WI38 (cell line): ENCODE measurements around the gene MAPK1.
"Not testable (repeated sequence)": the region's sequence is repeated elsewhere in the genome, so short reads cannot be mapped to it uniquely, and the experiment has no call there.

ENCODE experiments used
- H3K4me3 ChIP-seq: 2 replicates; pipeline ENCODE4 v1.5.1; 2011; ENCODE audit warnings: low read depth, mild to moderate bottlenecking, control low read depth, low read length
- TF ChIP-seq, protein P1 (sequence below): IDR thresholded peaks from 2 replicates; pipeline ENCODE4 v1.5.1; 2012; ENCODE audit warnings: low read depth, mild to moderate bottlenecking, control low read depth, low read length

Gene MAPK1

DNA sequence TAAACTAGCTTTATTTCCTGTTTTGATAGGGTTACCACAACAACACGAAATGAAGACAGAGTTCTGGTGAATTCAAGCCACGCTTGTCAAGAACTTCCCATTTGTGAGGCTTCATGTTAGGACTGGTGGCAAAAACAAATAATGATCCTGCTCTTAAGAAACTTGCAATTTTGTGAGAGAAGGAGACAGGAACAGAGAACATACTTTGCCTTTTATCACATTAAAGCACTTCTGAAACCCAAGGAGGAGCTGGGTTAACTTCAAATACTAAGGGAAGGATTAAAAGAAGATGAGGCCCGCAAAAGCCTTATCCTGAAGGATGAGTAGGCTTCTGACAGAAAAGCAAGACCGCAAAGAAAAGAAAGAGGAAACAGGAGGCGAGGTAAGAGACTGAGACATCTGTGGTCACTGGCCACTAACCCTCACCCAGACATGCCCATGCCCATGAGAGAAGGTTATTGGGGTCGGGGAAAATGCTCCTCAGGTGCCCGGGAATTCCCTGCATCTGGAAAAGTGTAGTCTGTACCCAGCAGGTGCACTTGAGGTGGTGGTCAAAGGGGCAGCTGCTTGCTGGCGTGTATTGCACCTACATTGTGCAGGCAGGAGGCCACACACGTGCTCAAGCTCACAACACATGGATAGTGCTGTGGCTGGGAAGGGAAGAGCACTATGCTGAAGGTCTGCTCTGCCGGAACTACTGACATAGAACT is 50.5 kb downstream of the MAPK1 start:
- TF ChIP-seq, protein P1, sequence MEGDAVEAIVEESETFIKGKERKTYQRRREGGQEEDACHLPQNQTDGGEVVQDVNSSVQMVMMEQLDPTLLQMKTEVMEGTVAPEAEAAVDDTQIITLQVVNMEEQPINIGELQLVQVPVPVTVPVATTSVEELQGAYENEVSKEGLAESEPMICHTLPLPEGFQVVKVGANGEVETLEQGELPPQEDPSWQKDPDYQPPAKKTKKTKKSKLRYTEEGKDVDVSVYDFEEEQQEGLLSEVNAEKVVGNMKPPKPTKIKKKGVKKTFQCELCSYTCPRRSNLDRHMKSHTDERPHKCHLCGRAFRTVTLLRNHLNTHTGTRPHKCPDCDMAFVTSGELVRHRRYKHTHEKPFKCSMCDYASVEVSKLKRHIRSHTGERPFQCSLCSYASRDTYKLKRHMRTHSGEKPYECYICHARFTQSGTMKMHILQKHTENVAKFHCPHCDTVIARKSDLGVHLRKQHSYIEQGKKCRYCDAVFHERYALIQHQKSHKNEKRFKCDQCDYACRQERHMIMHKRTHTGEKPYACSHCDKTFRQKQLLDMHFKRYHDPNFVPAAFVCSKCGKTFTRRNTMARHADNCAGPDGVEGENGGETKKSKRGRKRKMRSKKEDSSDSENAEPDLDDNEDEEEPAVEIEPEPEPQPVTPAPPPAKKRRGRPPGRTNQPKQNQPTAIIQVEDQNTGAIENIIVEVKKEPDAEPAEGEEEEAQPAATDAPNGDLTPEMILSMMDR, result no peak
- peak overlapping the region; percentile 7 for H3K4me3 ChIP-seq

DNA sequence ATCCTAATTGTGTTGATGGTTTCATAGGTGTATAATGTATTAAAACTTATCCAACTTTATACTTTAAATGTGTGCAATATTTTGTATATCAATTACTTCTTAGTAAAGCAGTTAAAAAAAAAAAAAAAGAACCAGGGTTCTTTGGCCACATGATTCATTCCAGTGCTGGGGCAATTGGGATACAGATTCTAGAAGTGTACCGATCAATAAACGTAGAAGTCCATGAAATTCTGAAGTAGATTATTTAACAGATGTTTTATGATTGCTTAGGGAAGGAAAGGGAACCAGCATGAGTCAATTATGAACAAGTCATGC is 51.0 kb downstream of the MAPK1 start:
- no peak overlapping the region for H3K4me3 ChIP-seq
- TF ChIP-seq, protein P1, result no peak

DNA sequence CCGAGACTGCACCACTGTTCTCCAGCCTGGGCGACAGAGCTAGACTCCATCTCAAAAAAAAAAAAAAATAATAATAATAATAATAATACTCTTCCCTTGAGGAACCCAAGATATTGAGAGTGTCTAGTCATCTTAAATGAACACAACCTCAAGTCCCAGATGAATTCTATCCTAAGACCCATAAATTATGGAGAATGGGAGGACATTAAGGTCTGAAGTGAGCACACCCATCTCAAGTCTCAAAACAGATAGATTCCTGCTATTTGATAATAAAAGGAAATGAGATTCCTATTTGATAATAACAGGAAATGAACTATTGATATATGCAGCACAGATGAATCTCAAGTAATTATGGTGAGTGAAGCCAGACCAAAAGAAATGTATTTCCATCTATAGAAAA is 51.5 kb downstream of the MAPK1 start:
- TF ChIP-seq, protein P1, result no peak
- H3K4me3 ChIP-seq, result no peak overlapping the region

DNA sequence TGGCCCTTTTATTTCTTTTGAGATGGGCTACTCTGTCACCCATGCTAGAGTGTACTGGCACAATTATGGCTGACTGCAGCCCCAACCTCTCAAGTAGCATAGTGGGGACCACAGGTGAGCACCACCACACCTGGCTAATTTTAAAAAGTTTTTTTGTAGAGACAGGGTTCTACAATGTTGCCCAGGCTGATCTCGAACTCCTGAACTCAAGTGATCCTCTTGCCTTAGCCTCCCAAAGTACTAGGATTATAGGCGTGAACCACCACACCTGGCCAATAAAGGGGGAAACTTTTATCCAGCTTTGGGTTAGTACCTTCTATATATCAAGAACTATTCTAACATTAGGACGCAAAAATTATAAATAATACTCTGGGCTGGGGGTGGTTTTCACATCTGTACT is 52.1 kb downstream of the MAPK1 start:
- no peak overlapping the region for H3K4me3 ChIP-seq
- TF ChIP-seq, protein P1, result no peak

DNA sequence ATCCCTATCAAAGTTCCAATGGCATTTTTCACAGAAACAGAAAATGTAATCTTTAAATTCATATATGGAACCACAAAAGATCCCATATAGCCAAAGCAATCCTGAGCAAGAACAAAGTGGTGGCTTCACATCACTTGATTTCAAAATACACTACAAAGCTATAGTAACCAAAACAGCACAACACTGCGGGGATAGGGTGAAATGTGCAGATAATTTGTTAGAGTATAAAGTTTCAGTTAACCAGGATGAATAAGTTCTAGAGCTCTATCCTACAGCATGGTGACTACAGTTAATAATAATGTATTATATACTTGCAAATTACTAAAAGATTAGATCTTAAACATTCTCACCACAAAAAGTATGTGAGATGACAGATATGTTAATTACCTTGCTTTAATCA is 55.5 kb downstream of the MAPK1 start:
- H3K4me3 ChIP-seq, result no peak overlapping the region
- TF ChIP-seq, protein P1, result no peak

DNA sequence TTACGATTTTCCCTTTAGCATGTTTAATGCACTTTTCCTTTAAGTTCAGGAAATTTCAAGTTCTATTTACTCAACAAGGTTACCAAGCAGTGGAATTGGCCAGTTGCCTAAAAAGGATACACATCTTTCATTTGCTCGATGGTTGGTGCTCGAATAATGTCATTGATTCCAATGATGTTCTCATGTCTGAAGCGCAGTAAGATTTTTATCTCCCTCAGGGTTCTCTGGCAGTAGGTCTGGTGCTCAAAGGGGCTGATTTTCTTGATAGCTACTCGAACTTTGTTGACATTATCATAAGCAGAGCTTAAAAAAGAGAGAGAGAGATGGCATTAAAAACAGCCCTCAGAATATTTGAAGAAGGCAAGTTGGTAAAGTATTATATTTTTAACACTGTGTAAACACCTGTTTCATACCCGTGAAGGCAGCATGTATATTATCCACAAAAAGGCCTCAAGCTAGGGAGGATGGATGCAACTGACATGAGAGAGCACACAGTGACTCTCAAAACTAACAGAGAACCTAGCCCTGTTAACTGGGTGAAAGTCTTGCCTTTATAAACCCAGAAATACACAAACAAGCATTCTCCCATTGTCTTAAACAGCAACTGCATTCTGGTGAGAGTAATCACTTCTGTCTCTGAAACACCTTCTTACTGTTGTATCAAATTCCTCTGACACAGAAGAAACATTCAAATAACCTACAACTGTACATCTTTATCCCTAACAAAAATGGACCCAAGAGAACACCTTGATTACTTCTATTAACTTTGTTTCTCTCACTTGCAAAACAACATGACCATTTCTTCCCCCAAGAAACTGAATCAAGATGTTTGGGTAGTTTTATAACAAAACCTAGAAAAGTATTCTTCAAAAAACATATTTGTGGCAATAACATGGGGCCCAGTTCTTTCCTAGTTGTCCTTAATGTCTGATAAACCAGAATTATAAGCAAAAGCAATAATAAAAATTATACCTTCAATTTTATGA is 59.6 kb downstream of the MAPK1 start:
- TF ChIP-seq, protein P1, result no peak

DNA sequence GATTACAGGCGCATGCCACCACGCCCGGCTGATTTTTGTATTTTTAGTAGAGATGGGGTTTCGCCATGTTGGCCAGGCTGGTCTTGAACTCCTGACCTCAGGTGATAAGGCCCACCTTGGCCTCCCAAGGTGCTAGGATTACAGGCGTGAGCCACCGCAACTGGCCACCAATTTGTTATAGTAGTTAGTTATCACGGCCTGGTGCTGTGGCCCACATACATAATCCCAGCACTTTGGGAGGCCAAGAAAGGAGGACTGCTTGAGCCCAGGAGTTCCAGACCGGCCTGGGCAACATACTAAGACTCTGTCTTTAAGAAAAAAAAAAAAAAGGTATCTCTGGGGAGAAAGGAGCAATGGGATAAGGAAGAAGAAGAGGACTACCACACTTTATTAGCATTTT is 62.1 kb downstream of the MAPK1 start:
- H3K4me3 ChIP-seq, result not testable (repeated sequence)

More for the DNA sequence above, 59.6 kb downstream of the MAPK1 start:
- no peak overlapping the region for H3K4me3 ChIP-seq
